NCI-H2196 treated with DMSO at 0.1 percent for 48 hours (cell line): ENCODE data around the gene PDE4C.

Experiments
- DNase-seq: peaks from one replicate; lab custom pipeline; 2025; ENCODE audit not compliant: unreplicated experiment; lab: John Stamatoyannopoulos, UW

Gene PDE4C

DNA sequence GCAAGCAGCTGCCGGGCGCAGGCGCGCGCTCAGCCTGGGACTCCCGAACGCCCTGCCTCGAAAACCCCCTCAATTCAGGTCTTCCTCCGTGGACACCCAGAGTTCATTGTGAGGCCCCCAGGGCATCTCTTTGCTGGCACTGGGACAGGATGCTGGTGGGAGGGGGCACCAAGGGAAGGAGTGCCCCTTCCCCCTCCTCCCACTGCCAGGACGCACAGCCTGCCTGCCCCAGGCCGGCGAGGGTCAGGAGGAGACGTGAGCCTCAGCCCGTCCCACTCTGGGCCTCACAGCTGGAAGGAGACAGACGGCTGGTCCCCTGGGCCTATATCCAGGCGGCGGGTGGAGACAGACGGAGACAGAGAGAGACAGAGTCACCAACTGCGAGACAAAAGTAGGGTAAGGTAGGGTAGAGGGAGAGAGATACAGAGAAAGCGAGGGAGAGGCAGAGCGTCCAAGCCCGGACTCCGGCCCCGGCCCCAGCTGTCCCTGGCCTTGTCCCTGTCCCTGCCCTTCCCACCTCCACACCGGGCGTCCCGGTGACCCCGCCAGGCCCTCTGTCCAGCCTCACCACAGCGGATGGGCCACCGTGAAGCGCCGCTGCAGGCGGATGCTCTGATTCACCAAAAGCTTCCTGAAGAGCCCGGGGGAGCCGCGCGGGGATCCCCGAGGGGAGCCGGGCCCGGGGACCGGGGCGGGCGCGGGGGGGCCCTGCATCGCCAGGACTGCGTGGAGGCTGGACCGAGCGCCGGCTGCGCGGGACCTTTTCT lies at the start of gene PDE4C:
PDE4C (minus strand) TSS at position 737 of the 767 bp plus-strand sequence; CDS start at position 714, 23 bp downstream.
- DNase-seq: no peak

DNA sequence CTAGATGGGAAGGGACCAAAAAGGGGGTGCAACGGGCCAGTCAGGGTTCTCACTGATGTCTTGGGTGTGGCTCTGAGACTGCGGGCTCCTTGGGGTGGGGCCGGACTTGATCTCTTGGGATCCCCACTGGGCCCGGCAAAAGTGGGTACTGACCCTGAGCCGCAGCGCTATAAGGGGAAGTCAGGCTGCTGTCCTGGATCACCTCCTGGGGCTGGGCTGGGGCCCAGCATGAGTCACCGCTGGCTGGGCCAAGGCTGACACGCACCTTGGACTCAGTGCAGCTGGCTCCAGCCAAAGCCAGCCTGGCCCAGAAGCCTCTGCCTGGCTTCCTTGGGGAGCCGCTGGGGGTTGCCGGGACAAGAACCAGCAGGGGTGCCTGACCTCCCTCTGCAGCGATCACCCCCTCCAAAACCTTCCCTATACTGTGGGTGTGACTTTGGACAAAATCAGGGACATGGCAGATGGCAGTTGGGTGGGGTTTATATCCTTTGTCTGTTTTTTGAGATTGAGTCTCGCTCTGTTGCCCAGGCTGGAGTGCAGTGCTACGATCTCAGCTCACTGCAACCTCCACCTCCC lies 48.6 kb upstream of the PDE4C start:
- peak; percentile 17 for DNase-seq

DNA sequence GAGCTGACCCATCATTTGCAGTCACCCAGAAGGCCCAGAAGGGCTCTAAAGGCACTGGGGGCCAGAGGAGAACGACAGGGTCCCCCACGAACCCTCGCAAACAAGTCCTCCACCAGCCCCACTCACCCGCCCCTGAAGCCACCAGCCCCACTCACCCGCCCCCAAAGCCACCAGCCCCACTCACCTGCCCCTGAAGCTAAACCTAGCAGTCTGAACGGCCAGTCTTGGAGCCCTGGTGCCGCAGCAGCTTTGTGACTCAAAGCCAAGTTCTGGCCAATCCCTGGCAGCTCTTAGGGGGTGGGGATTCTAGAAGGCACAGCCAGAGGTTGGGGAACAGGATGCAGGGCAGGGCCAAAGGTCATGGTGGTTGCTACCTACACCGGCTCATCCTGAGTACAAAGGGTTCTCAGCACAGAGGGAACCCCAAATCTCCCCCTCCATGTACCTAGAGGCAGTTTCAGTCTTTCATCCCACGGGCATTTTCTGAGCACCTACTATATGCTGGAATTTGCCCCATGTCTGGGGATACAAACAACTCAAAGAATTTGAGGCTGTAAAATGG lies 48.1 kb upstream of the PDE4C start, which contains the start of gene IQCN:
IQCN (minus strand) TSS at position 234 of the 562 bp plus-strand sequence. CDS start 4,974 bp downstream, outside the sequence.
- DNase-seq: no peak

DNA sequence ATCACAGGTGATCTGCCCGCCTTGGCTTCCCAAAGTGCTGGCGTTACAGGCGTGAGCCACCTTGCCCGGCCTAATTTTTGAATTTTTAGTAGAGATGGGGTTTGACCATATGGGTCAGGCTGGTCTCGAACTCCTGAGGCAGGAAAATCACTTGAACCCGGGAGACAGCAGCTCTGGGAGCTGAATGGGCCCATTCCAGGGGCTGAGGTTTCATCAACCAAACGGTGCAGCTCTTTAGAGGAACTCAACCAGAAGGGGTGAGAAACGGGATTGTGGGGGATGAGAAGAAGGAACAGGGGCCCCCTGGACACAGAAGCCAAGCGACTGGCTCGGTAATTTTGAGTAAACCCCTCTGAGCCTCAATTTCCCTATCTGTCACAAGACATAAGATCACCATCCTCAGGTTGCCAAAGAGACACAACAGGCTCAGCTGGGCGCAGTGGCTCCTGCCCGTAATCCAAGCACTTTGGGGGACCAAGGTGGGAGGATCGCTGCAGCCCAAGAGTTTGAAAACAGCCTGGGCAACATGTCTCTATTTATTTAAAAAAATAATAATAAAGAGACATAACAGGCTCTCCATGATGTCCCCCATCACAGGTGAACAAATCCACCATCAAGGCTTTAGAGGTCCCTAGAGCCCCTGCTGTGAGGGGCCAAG lies 47.5 kb upstream of the PDE4C start:
- DNase-seq: no peak

DNA sequence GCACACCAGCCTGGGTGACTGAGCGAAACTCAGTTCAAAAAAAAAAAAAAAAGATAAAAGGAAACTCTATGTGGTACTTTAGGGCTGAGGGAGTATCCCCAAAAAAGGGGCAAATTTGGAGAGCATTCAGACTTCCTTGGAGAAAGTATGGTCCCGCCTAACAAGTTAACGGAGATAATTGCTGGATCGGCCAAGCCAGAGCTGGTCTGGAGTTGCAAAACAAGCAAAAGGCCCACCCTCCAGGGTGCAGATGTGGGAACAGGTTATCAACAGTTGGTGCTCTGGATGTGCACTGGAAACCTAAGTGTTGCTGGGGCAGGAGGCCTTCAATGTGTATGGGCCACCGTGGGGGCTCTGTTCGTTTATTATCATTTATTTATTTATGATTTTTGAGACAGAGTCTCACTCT lies 45.2 kb upstream of the PDE4C start:
- no peak for DNase-seq

DNA sequence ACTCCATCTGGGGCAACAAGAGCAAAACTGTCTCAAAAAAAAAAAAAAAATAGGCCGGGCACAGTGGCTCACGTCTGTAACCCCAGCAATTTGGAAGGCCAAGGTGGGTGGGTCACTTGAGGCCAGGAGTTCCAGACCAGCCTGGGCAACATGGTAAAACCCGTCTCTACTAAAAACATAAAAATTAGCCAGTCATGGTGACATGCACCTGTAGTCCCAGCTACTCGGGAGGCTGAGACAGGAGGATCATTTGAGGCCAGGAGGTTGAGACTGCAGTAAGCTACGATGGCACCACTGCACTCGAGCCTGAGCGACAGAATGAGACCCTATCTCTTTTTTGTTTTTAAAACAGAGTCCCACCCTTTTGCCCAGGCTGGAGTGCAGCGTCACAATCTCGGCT lies 44.1 kb upstream of the PDE4C start:
- no peak for DNase-seq

DNA sequence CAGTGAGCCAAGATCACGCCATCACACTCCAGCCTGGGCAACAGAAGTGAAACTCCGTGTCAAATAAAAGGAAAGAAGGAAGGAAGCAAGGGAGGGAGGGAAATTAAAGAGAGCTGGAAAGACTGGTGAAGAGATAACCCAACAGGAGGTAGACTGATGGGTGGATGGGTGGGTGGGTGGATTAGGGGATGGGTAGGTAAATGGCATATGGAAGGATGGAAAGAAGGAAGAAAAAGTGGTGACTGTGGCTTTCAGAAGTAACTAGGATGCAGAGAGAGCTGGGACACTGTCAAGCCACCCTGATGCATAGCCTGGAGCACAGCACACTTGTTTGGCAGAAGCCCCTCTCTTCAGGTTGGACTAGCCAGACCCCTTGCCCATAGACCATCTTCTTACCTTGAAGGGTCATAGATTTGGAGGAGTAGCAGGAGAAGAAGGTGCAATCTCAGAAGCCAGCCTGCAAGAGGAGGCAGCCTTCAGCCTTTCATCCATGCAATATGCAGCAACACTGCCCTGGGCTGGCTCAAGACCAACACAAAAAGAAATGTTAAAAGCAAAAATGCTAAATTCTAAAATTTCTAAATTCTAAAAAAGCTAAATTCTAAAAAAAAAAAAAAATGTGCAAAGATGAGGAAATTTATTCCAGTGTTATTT lies 43.0 kb upstream of the PDE4C start:
- DNase-seq: no peak

DNA sequence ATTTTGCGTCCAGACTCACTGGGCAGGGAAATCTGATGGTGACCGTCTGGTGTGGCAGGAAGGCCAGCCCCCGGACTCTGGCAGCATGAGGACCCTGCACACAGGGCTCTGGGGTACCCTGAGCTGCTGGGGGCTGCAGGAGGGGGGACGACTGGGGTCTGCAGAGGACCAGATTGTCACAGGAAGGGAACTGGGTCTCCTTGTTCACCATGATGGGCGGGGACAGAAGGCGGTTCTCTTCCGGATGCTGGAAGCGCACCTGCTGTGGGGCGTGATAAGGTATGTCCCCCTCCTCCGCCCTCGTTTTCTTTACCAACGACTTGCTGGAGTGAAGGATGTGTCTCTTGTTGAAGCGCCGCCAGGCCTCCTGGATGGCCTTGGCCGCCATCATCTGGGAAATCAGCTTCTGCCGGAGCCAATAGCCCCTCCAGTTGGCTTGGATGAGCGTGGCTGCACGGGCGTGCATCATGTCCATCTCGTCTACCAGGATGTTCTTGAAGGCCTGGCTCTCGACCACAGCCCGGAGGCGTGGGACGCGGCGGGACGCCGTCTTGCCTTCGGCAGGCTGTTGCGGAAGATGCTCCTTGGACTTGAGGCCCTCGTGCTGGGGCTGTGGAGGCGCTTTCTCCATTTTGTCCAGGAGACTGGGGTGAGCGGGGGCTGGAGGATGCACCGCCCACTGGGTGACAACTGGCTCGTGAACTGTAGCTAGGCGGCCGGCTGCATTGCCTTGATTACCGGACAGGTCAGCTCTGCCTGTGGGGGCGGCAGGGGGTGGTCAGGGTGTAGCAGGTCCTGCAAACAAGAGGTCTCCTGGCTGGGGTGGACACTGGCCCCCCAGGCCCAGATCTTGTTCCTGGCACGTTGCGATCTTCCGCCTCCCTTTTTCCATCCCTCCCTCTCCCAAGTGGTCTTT lies 40.8 kb upstream of the PDE4C start:
- no peak for DNase-seq

DNA sequence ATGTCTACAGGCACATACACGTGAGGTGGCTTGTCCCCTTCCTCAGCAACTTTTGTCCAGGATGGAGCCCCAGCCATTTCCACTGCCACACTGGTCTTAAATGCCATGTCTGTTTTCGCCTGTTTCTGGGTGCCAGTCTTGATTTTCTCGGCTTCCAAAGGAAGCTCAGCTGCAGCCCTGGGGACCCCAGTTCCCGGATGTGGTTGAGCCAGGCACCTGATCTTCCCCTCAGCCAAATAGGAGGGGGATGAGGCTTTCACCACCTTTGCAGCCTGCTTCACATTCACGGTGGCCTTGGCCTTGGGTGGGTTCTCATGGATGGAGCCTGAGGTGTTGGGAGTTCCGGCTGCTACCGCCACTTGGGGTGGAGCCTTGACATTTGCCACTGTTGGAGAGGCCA lies 39.3 kb upstream of the PDE4C start:
- DNase-seq: no peak

DNA sequence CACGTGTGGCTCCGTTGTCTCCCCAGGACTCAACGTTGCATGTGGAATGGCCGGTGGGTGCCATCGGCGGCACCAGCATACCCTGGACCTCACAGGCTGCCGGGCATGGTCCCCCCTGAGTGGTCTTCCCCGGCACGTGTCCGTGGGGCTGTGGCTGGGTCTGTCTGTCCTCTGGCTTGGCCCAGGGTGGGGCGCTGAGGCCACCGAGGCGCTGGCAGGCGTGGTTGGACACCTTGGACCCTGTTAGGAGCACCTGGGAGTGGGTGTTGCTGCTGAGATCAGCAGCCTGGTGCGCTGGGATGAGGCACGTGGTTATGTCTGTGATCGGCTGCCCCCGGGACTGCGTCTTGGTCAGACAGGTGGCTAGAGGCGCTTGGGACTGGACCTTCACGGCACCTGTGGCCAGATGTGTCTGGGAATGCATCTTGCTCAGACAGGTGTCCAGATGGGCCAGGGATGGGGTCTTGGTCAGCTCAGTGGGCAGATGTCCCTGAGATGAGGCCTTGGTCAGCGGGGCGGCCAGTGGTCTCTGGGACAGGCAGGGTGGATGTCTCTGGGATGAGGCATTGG lies 38.8 kb upstream of the PDE4C start:
- no peak for DNase-seq

DNA sequence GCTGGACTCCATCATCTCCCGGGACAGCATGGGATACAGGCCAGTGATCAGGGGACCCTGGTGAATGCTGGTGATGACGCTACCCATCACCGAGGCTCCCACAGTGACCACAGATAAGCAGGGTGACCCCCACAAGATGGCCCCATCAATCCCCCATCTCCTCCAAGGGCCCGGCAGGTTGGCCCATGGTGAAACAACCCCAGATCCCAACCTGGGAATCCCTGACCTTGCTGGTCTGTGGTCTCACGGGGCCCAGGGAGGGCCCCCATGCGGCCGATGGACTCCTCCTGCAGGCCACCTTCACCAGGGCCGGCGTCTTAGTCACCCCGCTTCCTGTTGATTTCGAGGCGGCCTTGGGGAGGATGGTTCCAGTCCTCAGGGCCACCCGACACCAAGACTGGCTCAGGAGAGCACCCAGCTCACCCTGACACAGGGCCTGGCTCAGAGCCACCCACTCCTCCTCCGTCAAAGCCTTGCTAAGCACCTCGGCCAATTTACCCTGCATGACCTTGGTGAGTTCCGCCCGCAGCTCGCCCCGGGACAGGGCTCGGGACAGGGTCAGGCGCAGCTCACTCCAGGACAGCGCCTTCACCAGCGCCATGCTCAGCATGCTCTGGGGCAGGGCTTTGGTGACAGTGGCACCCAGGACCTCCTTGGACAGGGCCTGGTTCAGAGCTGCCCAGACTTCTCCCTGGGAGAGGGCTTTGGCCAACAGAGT lies 38.1 kb upstream of the PDE4C start:
- no peak for DNase-seq

DNA sequence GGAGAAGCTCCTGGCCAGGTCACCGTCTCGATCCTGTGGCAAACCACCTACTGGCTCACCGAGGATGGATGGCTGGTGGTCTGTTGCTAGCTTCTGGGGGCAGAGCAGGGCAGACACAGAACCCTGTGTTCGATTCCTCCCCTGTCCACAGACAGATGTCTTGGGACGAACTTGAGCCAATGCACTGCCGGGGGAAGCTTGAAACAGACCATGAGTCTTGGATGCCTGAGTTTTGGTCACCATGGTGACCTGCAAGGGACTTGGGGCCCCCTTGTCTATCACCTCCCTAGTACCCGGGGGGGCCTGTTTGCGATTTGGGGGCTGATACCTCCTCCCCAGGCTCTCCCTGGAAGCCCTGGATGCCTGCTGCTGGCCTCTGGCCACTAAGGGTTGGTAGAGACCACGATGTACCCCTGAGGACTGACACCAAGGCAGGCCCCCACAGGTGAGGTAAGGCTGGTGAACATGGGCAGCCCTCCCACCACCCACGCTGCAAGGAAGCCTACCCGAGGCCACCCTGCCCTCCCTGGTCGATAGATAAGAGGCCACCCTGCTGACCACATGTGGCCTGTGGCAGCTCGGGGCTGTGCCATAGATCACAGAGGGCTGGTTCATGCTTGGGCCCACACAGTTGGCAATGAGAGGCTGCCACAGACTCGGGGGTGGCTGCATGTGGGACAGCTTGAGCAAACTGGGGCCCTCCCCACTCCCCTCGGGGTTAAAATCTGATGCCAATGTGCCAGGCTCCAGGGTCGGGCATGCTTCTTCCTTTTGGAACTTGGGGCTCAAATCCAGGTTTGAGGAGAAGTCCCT lies 37.3 kb upstream of the PDE4C start:
- DNase-seq: no peak

DNA sequence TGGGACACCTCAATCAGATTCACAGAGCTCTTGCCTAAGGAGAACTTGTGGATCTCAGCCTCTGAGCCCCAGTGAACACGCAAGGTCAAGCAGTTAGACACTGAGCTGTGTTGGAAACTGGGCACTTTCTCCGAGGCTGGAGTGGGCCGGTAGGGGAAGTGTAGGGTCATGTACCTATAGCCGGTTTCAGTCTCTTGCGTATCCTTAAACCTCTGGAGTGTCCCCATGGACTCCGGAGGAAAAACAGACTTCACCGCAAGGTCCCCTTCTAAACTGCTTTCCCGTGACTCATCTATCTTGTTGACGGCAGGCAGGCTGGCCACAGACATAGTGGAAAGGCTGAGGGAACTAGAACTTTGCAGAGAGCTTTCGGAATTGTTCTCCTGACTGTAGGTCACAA lies 36.7 kb upstream of the PDE4C start:
- DNase-seq: no peak

DNA sequence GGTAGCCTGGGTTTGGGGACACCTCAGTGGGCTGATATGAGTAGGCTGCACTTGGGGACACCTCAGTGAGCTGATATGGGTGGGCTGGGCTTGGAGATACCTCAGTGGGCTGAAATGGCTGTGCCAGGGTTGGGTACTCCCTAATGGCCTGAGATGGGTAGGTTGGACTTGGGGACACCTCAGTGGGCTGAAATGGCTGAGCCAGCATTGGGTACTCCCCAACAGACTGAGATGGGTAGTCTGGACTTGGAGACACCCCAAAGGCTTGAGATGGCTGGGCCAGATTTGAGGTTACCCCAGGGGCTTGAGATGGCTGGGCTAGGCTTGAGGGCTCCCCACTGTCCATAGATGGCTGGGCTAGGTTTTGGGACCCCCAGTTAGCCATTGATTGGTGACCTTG lies 35.9 kb upstream of the PDE4C start:
- no peak for DNase-seq

DNA sequence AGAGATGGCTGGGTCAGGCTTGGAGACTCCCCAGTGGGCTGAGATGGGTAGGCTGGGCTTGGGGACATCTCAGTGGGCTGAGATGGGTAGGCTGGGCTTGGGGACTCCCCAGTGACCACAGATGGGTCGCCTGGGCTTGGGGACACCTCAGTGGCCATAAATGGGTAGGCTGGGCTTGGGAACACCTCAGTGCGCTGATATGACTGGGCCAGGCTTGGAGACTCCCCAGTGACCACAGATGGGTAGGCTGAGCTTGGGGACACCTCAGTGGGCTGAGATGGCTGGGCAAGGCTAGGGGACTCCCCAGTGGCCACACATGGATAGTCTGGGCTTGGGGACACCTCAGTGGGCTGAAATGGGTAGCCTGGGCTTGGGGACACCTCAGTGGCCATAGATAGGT lies 35.2 kb upstream of the PDE4C start:
- DNase-seq: no peak

DNA sequence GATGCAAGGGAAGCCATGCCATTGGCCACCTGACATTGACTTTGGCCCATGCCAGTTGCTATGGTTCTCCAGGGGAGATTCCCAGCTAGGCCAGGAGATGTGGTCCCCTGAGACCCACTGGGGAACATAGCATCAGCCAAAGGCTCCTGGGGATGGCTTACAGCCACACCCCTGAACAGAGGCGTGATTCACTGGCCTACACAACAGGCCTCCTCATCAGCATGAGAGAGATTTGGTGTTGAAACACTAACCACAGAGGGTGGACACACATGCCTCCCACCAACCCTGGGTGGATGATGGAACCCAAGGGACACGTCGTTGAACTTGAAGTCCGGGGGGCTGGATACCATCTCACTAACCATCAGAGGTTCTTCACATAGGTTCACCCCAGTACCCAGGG lies 33.7 kb upstream of the PDE4C start:
- DNase-seq: no peak

DNA sequence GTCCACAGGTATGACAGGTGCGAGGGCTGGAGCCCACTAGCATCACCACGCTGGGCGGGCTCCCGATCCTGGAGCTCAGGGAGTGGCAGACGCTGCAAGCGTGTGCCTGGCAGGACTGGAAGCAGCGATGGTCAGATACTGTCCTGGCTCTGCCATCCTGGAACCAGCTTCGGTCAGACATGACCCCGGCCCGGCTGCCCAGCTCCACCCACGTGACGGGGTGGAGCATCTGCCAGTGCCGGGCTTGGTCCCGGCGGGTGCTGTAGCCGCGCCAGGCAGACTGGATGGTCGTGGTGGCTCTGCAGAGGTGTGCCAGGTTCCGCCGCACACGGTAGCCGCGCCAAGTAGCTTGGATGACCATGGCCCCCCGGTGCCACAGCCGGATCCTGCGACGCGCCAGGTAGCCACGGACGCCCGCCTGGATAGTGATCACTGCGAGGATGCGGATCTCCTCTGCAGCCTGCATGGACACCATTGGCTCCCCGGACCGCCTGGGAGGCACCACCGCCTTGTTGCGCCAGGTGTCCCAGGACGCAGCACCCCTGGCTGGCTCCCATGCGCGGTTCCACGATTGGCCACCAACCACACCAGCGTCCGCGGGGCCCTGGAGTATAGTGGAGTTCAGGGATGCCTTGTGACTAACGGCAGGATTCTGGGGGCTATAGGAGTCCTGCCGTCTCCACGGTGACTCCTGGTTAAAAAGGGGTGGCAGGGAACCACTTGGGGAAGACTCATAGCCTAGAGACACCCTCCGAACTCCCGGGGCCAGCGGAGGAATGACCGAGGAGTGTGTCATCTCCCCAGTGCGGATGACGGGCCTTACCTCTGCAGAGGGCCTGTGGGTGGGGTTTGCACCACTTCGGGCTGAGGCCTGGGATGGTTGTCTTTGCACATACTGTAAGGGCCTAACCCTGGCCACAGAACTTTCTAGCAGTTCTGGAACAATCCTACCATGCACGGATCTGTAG lies 31.5 kb upstream of the PDE4C start:
- DNase-seq: no peak
